GM19468 (cell line): Measurements from ENCODE around the gene RBM10.

Source experiments
- ATAC-seq: cut with Tn5 transposase; IDR thresholded peaks from one replicate; pipeline ENCODE4 v1.9.1; 2021; ENCODE audit warnings: mild to moderate bottlenecking, moderate library complexity, moderate number of reproducible peaks; ENCODE audit not compliant: unreplicated experiment; ENCODE audit errors: extremely low read depth

Gene RBM10

DNA sequence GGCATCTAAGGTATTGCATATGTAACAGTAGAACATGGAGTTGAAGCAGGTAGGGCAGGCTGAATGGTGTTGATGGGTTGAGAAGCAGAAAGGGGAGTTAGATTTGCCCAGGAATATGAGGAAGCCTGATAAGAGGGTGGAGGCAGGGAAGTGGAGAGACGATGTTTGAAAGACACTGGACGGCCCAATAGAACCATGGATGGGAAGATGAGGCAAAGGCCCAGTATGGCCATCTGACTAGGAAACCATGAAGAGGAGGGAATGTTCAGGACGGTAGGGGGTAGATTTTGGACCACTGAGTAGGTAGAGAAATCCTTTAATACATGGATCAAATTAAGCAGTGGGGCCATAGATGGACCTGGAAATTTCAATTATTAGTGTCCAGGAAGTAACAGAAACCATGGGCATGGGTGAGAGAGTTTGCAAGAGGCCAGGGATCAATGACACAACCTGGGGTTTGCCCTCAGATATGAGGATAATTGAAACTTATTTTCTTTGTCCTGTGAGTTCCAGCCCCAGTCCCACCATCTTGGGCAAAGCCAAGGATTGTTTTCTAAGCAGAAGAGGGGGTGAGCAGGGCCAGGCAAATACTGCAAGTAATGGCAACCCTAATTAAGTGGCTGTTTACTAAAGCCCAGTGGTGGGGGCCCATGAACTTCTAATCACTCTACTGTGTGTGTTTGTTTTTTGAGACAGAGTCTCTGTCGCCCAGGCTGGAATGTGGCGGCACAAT is 85.3 kb downstream of the RBM10 start:
- no peak for ATAC-seq

DNA sequence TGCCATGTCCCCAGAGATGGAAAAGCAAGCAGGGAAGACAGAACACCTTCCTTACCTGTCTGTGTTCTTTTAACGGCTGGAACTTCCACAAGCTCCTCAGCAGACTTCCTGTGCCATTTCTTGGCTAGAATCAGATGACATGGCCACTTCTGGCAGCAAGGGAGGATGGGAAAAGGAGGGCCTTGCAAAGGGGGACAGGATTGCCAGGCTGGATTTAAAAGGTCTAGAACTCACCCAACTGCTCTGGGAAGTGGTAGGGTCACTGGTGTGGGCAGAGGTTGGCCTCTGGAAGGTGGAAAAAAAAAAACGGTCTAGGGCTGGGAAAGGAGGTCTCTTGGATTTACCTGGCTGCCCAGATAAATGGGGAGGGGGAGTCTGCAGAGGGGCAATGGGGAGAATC is 86.1 kb downstream of the RBM10 start:
- no peak for ATAC-seq

DNA sequence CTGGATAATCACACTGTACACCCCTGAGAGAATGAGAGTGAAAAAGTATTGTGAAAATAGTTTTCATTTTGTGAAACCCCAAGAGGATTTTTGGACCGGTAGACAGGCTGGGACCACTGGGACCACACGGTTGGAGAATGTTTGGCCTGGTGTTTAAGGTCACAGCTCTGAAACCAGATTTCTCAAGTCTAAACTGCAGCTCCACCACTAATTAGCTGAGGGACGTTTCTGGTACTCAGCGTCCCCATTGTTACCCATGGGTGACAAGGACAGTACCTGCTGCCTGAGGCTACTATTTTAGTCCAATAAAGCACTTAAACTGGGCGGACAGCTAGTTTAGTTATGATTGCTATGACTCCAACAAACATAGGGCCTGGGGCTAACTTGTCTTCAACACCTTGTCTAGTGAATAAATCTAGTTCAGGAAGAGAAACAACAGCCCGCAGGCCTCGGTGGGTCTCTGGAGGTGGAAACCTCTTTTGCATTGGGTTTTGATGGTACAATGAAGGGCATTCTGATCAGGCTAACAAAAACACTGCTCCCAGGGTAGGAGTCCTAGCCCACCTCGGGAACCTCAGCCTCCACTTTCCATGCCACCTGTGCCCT is 87.3 kb downstream of the RBM10 start:
- ATAC-seq: no peak

DNA sequence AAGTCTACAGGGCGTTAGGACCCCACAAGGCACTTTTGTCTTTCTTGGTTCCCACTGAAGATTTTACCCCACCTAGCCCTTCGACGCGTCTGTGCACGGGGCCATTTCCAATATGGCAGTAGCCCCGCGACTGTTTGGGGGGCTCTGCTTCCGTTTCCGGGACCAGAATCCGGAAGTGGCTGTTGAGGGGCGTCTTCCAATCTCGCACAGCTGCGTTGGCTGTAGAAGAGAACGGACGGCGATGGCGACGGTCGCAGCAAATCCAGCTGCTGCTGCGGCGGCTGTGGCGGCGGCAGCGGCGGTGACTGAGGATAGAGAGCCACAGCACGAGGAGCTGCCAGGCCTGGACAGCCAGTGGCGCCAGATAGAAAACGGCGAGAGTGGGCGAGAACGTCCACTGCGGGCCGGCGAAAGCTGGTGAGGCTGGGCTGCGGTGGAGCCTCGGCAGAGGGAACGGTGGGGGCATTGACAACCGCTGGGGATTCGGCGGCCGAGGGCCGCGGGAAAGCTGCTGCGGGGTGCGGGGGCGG is 87.8 kb downstream of the RBM10 start, which contains the start of gene USP11:
Gene USP11, plus strand, starts transcription at position 207 of the 530 bp plus-strand sequence. Its CDS starts 35 bp downstream, at position 242.
- no peak for ATAC-seq

DNA sequence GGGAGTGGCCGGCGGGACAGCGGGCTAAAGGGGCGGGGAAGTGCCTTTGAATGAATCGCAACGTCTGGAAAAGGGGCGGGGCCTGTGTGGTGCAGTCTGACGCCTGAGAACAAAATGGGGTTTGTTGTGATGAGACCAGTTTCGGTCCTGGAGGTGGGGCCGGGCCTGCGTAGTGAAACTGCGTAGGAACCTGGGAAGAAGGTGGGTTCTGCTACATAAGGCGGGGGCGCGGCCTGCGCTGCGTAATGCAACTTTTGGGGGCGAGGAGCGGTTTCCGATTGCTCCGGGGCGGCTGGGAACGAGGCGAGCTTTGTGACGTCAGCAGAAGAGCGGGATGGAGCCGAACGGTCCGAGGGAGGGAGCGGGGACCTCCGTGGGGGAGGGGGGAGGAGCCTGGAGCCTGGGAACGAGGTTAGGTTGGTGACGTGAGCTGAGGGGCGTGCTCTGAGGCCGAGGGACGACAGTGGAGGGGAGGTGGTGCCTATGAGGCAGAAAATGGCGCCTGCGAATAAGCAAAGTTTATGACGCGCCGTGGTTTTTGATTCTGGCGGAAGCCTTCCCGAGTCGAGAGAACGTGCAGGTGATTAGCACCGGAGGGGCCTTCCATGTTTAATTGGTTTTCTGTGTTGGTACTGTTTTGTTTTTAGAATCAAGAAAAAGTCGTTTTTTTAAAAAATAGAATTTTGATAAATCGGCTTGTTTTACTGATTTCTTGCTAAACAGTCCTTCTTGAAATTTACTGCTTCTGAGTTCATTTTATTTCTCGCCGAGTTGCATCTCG is 88.5 kb downstream of the RBM10 start:
- ATAC-seq: peak; percentile 64

DNA sequence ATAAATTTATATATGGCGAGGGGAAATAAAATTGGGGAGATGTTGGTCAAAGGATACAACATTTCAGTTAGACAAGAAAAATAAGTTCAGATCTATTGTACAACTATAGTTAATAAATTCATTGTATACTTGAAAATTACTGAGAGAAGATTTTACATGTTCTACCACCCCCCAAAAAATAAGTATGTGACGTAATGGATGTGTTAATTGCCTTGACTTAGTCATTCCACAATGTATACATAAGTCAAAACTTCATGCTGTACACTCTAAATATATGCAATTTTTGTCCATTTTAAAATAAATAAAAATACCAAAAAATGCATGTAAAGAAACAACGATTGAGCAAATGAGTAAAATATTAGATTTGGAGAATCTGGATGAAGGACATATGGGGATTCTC is 89.6 kb downstream of the RBM10 start:
- ATAC-seq: no peak

DNA sequence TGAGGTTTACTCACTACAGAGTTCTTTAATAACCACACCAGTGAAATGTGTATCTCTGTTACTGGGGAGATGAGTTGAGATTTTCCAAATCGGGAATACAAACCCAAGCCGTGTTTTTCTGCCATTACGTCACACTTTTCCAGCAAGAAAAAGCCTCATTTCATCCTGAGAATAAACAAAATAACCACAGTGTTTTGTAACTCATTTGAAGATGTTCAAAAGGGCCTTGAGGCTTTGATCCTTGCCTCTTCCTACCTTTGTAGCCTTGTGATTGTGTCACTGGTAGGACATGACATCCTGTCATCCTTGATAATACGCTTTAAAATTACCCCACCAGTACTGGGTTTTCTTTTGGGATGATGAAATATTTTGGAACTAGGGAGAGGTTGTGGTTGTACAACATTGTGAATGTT is 90.7 kb downstream of the RBM10 start:
- ATAC-seq: no peak
